Central memory CD8-positive, alpha-beta T cell (primary cell): Measurements from ENCODE around the gene CAMKK1.

Experiments
- ATAC-seq: fragments of 150-1000 bp; cut with Tn5 transposase; replicated peaks from 2 replicates; pipeline ENCODE4 v1.10.0; 2022; ENCODE audit warnings: mild to moderate bottlenecking, moderate FRiP score, moderate number of reproducible peaks; ENCODE audit not compliant: poor library complexity, severe bottlenecking; ENCODE audit errors: extremely low read depth
- DNase-seq, 2 donors: peaks; one replicate each; pipeline ENCODE4 v3.0.0; 2021; ENCODE audit warnings: low spot score in 2 of 2
- H3K27ac Mint-ChIP-seq: one replicate; pipeline ENCODE4 v1.8.0; 2022; ENCODE audit warnings: low read depth, mild to moderate bottlenecking, moderate library complexity, mixed read lengths
- H3K27me3 Mint-ChIP-seq: one replicate; pipeline ENCODE4 v1.8.0; 2022; ENCODE audit warnings: mixed read lengths
- H3K36me3 Mint-ChIP-seq: one replicate; pipeline ENCODE4 v1.8.0; 2022; ENCODE audit warnings: mild to moderate bottlenecking, moderate library complexity, mixed read lengths; ENCODE audit not compliant: insufficient read depth
- H3K4me1 Mint-ChIP-seq: one replicate; pipeline ENCODE4 v1.8.0; 2022; ENCODE audit warnings: mixed read lengths
- H3K4me3 Mint-ChIP-seq: one replicate; pipeline ENCODE4 v1.8.0; 2022; ENCODE audit warnings: mild to moderate bottlenecking, moderate library complexity, mixed read lengths
- H3K9me3 Mint-ChIP-seq: one replicate; pipeline ENCODE4 v1.8.0; 2022; ENCODE audit warnings: mixed read lengths

Gene CAMKK1

DNA sequence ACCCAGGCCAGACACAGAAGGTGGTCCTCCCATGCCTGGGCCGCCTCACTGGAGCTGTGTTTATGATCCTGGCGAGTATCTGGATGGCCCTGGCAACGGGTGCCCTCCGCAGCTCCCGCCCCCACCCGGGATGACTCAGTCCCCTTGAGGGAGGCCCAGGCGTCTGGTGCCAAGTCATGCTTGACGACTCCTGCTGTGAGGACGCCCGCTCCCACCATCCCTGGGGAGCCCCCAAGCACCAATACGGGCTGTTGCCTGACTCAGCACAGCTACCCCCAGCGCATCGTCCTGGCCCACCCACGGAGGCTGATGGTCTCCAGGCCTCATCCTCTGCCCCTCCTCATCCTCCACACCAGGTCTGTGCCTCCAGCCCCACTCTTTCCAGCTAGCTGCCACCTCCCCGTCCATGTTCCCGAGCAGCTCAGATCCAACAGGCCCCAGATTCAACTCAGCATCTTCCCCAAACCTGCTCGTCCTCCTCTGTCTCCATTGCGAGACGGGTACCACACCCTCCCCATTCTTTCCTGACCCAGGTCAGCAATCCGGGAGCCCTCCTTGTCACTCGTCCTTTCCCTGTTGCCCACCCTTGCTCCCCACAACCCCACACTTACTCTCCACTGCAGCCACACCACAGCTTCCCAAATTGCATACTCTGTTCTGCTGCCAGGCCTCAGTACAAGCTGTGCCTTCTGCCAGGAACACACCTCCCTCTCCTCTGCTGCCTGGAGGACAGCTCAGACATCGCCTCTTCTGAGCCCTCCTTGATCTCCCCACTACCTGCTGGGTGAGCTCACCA is 2.6 kb downstream of the CAMKK1 start:
- no peaks in the 10 kb centered on the region for H3K27me3 Mint-ChIP-seq
- peaks cover 45% of the 10 kb centered on the region for H3K4me1 Mint-ChIP-seq
- ATAC-seq: no peak
- H3K9me3 Mint-ChIP-seq: no peaks in the 10 kb centered on the region
- no peak overlapping the region for H3K4me3 Mint-ChIP-seq
- H3K27ac Mint-ChIP-seq: no peak overlapping the region
- H3K36me3 Mint-ChIP-seq: peaks cover 11% of the 10 kb centered on the region
- DNase-seq: no peak

DNA sequence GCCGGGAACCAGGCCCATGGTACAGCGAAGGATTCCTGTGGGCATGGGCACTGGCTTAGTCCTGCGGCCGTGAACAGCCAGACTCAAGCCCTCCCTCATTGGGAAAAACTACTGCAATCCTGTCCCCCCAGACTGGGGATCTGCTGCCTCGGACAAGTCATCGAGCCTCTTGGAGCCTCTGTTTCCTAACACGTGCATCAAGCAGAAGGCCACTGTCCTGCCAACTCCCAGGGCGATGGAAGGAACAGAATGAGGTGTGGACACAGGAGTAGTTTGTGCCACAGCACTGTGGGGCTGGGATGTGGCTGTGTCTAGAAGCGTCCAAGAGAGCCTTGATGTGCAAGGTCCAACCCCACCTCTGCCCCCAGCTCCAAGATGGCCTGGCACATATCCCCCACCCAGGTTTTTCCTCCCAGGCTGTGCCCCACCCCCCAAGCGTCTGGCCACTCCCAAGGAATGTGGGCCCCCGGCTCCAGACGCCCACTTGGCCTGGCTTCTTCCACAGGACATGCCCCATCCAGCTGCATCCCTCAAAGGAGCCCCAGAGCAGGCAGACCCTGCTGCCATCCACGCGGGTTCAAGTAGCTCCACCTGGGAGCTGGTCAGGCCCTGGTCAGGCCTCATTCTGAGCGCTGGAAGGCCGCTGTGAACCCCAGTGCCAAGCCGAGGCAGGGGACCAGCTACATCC is 3.4 kb downstream of the CAMKK1 start:
- Mint-ChIP-seq H3K36me3 (peaks cover 11% of the 10 kb centered on the region), H3K4me1 (peaks cover 45% of the 10 kb centered on the region), H3K9me3 (no peaks in the 10 kb centered on the region), H3K27ac (no peak overlapping the region), H3K4me3 (no peak overlapping the region), H3K27me3 (no peaks in the 10 kb centered on the region)
- DNase-seq: no peak
- ATAC-seq: no peak

DNA sequence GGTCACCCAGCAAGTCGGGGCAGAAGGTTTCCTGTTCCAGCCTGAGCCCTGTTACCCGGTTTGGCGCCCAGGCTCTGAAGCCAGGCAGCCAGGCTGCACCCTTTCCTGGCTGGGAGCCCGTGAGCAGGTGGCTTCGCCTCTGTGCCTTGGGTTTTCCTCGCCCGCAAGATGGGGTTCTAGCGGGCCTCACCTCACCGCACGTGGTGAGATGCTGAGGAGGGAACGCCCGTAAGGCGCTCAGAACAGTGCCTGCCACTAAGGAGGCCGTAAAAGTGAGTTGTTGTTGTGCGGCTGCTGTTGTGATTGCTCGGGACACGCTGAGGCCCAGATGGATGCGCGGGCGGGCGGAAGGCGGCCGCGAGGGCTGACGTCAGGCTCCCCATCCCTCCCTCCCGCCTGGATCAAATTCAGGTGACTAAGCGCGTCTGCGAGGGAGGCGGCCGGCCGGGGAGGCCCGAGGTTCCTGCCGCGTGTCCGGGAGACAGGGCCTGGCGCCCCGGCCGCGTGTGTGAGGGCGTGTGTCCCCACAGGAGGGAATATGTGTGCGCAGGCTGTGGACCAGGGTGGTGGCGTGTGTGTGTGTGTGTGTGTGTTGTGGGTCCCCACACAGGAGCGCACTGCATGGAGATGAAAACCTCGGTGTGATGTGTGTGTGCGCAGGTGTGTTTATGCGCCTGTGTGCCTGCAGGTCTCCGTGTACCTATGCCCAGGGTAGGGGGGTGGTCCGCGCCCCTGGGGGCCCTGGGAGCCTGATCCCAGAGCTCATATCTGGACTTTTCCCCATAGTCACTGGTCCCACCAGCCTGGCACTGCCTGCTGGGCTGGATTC is 4.3 kb downstream of the CAMKK1 start:
- H3K36me3 Mint-ChIP-seq: peaks cover 8% of the 10 kb centered on the region
- H3K4me1 Mint-ChIP-seq: peaks cover 40% of the 10 kb centered on the region
- H3K27ac Mint-ChIP-seq: no peak overlapping the region
- H3K27me3 Mint-ChIP-seq: no peaks in the 10 kb centered on the region
- ATAC-seq (no peak), DNase-seq (no peak)
- H3K4me3 Mint-ChIP-seq: no peak overlapping the region
- no peaks in the 10 kb centered on the region for H3K9me3 Mint-ChIP-seq

DNA sequence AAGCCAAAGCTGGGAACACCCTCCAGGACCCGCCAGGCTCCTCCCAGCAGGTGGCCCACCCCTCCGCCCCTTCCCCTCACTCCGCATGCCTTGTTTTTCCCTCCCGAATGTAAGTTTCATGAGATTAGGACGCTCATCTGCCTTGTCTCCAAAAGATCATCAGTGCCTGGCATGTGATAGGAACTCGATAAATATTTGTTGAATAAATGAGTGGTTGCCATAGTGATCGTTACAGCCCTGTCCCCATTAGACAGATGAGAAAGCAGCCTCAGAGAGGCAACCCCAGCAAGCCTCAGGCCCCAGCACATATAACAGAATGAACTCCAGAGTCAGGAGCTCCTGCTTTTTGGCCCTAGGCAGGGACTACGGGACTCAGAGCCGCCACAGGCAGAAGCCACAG is 5.0 kb downstream of the CAMKK1 start:
- no peak overlapping the region for H3K4me3 Mint-ChIP-seq
- no peaks in the 10 kb centered on the region for H3K27me3 Mint-ChIP-seq
- ATAC-seq: no peak
- peaks cover 6% of the 10 kb centered on the region for H3K36me3 Mint-ChIP-seq
- DNase-seq: no peak
- peaks cover 36% of the 10 kb centered on the region for H3K4me1 Mint-ChIP-seq
- no peak overlapping the region for H3K27ac Mint-ChIP-seq
- no peaks in the 10 kb centered on the region for H3K9me3 Mint-ChIP-seq

DNA sequence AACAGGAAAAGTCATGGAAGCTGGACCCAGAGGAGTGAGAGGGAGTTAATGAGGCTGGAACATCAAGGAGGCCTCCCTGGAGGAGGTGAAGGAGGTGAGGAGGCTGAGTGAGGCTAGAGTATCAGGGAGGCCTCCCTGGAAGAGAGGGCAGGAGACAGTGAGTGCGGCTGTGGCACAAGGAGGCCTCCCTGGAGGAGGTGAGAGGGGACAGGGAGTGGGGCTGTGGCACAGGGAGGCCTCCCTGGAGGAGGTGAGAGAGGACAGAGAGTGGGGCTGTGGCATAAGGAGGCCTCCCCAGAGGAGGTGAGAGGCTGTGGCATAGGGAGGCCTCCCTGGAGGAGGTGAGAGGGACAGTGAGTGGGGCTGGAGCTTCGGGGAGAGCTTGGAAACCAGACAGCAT is 5.5 kb downstream of the CAMKK1 start:
- no peak for ATAC-seq
- Mint-ChIP-seq H3K36me3 (peaks cover 6% of the 10 kb centered on the region), H3K4me1 (peaks cover 36% of the 10 kb centered on the region), H3K4me3 (no peak overlapping the region), H3K27ac (no peak overlapping the region), H3K27me3 (no peaks in the 10 kb centered on the region), H3K9me3 (no peaks in the 10 kb centered on the region)
- DNase-seq: no peak

DNA sequence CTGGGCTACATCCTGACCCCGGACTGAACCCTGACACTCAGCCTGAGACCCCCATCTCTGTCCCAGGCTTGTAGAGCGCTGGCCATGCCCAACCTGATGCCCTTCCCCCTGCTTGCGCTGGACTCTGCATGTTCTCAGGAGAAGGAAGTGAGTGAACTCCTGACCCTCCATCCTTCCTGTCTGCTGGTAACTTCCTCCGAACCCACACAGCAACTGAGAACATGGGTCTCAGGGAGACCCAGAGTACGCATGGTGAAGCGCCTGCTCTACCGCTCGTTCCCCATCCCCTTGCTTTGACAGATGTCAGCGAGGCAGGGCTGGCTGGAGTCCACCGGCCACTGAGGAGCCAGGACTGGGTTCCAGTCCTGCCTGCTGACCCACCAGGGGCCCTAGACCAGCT is 6.1 kb downstream of the CAMKK1 start:
- H3K4me3 Mint-ChIP-seq: peak overlapping the region; percentile 31
- no peak for ATAC-seq

DNA sequence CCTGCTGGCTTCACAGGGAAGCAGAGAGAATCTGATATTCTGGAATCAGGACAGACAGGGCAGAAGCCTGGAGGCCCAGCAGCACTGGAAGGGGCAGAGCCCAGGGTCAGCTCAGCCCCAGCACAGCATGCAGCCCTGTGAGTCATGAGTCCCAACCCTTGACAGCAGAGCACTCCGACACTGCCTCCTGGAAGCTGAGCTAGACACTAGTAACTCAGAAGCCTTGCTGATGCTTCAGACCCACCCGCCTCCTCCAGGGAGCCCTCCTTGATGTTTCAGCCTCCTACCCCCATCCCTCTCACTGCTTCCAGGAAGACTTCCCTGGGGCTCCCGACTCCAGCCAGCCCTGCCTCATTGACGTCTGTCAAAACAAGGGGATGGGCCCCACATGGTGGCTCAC is 6.9 kb downstream of the CAMKK1 start:
- Mint-ChIP-seq H3K27ac (no peak overlapping the region), H3K9me3 (no peaks in the 10 kb centered on the region), H3K36me3 (peaks cover 4% of the 10 kb centered on the region), H3K4me1 (peaks cover 22% of the 10 kb centered on the region), H3K4me3 (no peak overlapping the region), H3K27me3 (no peaks in the 10 kb centered on the region)
- DNase-seq: no peak
- ATAC-seq: no peak

More for the DNA sequence above, 6.1 kb downstream of the CAMKK1 start:
- DNase-seq: no peak
- Mint-ChIP-seq H3K36me3 (peaks cover 4% of the 10 kb centered on the region), H3K4me1 (peaks cover 30% of the 10 kb centered on the region), H3K9me3 (no peaks in the 10 kb centered on the region), H3K27ac (no peak overlapping the region), H3K27me3 (no peaks in the 10 kb centered on the region)

DNA sequence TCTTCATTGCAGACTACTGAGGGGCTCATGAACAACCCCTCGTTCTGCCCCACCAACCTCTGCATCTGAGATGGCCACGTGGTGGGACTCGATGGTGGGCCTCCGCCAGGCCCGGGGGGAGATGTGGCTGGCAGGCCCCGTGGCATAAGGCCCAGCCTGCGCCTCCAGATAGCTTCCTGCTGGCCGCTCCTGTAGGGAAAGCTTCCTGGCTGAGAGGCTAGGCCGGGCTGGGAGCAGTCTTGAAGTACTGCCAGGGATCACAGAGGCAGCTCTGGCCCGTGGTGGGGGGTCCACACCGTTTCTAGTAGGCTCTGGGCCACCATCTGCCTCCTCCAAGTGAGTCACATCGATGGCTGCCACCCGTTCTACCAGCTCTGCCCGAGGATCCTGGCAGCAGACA is 7.6 kb downstream of the CAMKK1 start:
- Mint-ChIP-seq H3K4me3 (no peak overlapping the region), H3K27me3 (no peaks in the 10 kb centered on the region), H3K27ac (no peak overlapping the region), H3K9me3 (no peaks in the 10 kb centered on the region), H3K4me1 (peaks cover 22% of the 10 kb centered on the region), H3K36me3 (peaks cover 4% of the 10 kb centered on the region)
- no peak for ATAC-seq
- no peak for DNase-seq

DNA sequence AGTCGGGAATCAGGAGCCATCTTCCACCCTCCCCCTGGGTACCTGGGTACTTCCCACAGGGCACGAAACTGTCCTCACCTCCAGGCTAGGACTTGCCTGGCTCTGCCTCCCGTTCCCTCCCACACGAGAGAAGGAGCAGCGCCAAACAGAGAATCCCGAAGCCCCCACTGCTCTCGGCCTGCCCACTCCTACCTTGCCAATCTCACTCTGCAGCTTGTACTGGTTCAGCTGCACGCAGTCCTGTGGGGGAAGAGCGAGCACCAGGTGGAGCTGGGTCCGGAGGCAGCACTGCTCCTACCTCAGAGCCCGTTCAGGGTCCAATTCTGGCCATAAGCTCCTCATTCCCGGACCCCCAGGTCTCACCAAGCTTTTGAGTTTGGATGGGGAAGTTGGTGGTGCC is 8.7 kb downstream of the CAMKK1 start:
- no peak for DNase-seq
- ATAC-seq: no peak
- no peaks in the 10 kb centered on the region for H3K9me3 Mint-ChIP-seq
- H3K27ac Mint-ChIP-seq: no peak overlapping the region
- H3K4me1 Mint-ChIP-seq: peaks cover 22% of the 10 kb centered on the region
- no peaks in the 10 kb centered on the region for H3K27me3 Mint-ChIP-seq
- peaks cover 4% of the 10 kb centered on the region for H3K36me3 Mint-ChIP-seq
- no peak overlapping the region for H3K4me3 Mint-ChIP-seq

DNA sequence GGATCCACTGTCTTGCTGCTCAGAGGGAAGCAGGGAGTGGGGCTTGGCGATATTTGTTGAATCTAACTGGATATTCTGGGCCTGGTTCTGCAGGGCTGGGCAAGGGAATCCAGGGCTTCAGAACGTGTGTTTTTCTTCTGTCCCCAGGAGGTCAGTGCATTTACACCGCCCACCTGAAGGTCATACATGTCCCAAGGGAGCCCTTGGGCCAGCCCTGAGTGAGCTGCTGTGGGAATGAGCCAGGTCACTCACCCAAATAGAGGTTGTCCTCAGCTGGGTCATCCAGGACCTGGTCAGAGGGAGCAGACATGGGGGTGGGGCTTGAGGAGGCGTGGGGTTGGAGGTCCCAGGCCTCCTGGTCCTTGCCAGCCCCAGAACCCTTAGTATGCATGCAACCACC is 10.6 kb downstream of the CAMKK1 start:
- ATAC-seq (no peak), DNase-seq (no peak)
- no peak overlapping the region for H3K27ac Mint-ChIP-seq
- no peaks in the 10 kb centered on the region for H3K27me3 Mint-ChIP-seq
- H3K9me3 Mint-ChIP-seq: no peaks in the 10 kb centered on the region
- H3K36me3 Mint-ChIP-seq: peaks cover 2% of the 10 kb centered on the region
- peaks cover 11% of the 10 kb centered on the region for H3K4me1 Mint-ChIP-seq
- H3K4me3 Mint-ChIP-seq: no peak overlapping the region

DNA sequence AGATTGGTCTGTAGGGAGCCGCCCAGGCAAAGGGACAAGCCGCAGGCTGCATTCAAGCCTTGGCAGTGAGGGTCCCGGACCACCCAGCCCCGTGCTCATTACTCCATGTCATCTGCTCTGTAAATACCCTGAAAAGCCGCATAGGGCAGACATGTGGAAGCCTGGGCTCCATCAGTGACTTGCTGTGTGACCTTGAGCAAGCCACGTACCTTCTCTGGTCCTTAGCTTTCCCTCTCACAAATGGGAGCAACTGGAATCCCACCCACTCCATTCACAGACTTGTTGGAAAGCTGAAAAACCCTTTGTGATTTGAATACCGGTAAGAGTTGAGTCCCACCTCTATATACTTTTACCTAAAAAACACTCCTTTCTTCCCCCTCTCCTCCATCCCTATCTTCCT is 11.9 kb downstream of the CAMKK1 start:
- ATAC-seq: no peak
- no peaks in the 10 kb centered on the region for H3K27me3 Mint-ChIP-seq
- H3K4me1 Mint-ChIP-seq: no peaks in the 10 kb centered on the region
- no peak for DNase-seq
- no peaks in the 10 kb centered on the region for H3K9me3 Mint-ChIP-seq
- H3K27ac Mint-ChIP-seq: no peak overlapping the region
- no peak overlapping the region for H3K4me3 Mint-ChIP-seq
- peaks cover 1% of the 10 kb centered on the region for H3K36me3 Mint-ChIP-seq

DNA sequence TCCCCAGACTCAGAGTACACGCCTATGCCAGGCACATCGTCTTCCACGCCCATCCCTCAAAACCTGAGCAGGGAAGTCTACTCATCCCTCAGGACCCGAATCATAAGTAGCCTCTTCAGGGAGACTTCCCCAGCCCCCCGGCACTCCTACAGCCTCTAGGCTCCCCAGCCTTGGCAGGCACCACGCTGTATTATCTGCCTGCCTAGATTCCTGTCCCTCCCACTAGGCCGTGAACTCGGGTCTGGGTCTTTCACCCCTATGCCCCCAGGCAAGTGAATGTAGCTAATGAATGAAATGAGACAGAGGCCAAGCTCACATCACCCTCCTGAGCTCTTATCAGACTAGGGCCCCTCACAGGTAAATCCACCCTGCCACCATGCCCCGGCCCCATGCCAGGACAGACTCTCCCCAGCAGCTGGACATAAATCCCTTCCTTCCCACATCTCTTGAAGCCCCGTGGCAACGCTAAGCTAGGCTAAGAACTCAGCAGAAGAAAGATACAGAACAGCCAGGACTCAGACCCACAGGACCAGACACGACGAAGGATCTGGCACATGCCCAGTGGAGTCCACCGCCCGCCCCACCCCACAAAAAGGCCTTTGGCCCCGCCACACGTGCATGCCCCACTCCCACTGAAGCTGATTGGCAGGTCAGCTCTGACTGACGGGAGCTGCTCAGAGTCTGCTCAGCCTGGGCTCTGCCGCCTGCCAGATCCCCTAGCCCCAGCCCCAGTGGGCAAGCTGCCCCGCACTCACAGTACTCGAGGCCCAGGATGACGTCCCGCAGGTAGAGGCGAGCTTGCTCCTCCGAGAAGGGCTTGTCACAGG is 13.0 kb downstream of the CAMKK1 start:
- H3K36me3 Mint-ChIP-seq: peaks cover 4% of the 10 kb centered on the region
- H3K27ac Mint-ChIP-seq: peak overlapping the region; percentile 48
- H3K27me3 Mint-ChIP-seq: no peaks in the 10 kb centered on the region
- DNase-seq (no peak), ATAC-seq (no peak)
- H3K4me1 Mint-ChIP-seq: no peaks in the 10 kb centered on the region
- H3K4me3 Mint-ChIP-seq: no peak overlapping the region
- H3K9me3 Mint-ChIP-seq: no peaks in the 10 kb centered on the region
